Lung (tissue), 12 donors: Measurements from ENCODE around the gene CNIH3. TPM values are rescaled to one million over a fixed set of nuclear protein-coding genes. Genes with fewer than 3 reads are reported as not detected.

Experiments
- ATAC-seq: fragments of 200-7000 bp; cut with Tn5 transposase; one replicate; pipeline ENCODE4 v1.9.1; 2020; ENCODE audit warnings: moderate number of reproducible peaks; ENCODE audit not compliant: insufficient read depth, low FRiP score
- DNase-seq, 3 donors: peaks; one replicate each; pipeline ENCODE4 v3.0.0-alpha.2; 2013 to 2017
- H3K27ac ChIP-seq, 2 donors: one replicate each; pipeline ENCODE4 v1.5.1; 2013; ENCODE audit warnings: mild to moderate bottlenecking in 2 of 2, moderate library complexity in 2 of 2, control low read depth in 1 of 2, inconsistent platforms in 1 of 2, low read depth in 1 of 2, low read length in 1 of 2
- H3K27me3 ChIP-seq, 3 donors: one replicate each; pipeline ENCODE4 v1.5.1; 2013; ENCODE audit warnings: low read length in 2 of 3; ENCODE audit not compliant: control insufficient read depth in 3 of 3, insufficient read depth in 3 of 3
- H3K36me3 ChIP-seq, 4 donors: one replicate each; pipeline ENCODE4 v1.5.1; 2013; ENCODE audit warnings: low read length in 4 of 4, mild to moderate bottlenecking in 1 of 4, moderate library complexity in 1 of 4; ENCODE audit not compliant: control insufficient read depth in 4 of 4, insufficient read depth in 4 of 4
- H3K4me1 ChIP-seq, 5 donors: one replicate each; pipeline ENCODE4 v1.5.1; 2013; ENCODE audit warnings: low read length in 5 of 5, mild to moderate bottlenecking in 2 of 5, moderate library complexity in 1 of 5; ENCODE audit not compliant: control insufficient read depth in 5 of 5, insufficient read depth in 5 of 5
- H3K4me3 ChIP-seq: one replicate; pipeline ENCODE4 v1.5.1; 2013; ENCODE audit warnings: mild to moderate bottlenecking, control low read depth, moderate library complexity
- H3K9ac ChIP-seq, 2 donors: one replicate each; pipeline ENCODE4 v1.5.1; 2013; ENCODE audit warnings: low read length in 2 of 2, control low read depth in 1 of 2; ENCODE audit not compliant: insufficient read depth in 1 of 2
- H3K9me3 ChIP-seq, 4 donors: one replicate each; pipeline ENCODE4 v1.5.1; 2013; ENCODE audit warnings: low read length in 3 of 4, mild to moderate bottlenecking in 1 of 4, moderate library complexity in 1 of 4; ENCODE audit not compliant: control insufficient read depth in 4 of 4, insufficient read depth in 3 of 4
- WGBS, 2 donors: extraction: QIAGEN DNeasy Blood & Tissue Kit; methylation state at CpG; one replicate each; pipeline ENCODE4 v1.1.7; 2013; 5-methylcytosine and 5-hydroxymethylcytosine counted together
- polyA plus RNA-seq, 2 donors: library from polyadenylated mRNA; stranded (reverse); fragments of 200-250 nt; gene quantifications; one replicate each; pipeline ENCODE4 v1.2.1, GENCODE V29; 2013
- total RNA-seq, 2 donors: library from RNA; depleted of rRNA in 1 of 2; stranded (reverse); fragments of >200 nt in 1 of 2; gene quantifications; one replicate each; pipeline ENCODE4 v1.2.1, GENCODE V29; 2014 to 2021
- TF ChIP-seq, protein P1 (sequence below): IDR thresholded peaks from 2 replicates; pipeline ENCODE4 v1.5.1; 2012; ENCODE audit warnings: mild to moderate bottlenecking; ENCODE audit errors: control extremely low read depth, extremely low read depth
- donor health status: control.
- donor health status: control.
- donor health status: Bipolar disorder and iron deficiency.
- donor health status: healthy.
- donor health status: DM: yes; HTN: yes; CAD: no.

Gene CNIH3
- total and polyA plus RNA-seq, 4 donors, result 0.70 to 5.2 (median 2.9) TPM

DNA sequence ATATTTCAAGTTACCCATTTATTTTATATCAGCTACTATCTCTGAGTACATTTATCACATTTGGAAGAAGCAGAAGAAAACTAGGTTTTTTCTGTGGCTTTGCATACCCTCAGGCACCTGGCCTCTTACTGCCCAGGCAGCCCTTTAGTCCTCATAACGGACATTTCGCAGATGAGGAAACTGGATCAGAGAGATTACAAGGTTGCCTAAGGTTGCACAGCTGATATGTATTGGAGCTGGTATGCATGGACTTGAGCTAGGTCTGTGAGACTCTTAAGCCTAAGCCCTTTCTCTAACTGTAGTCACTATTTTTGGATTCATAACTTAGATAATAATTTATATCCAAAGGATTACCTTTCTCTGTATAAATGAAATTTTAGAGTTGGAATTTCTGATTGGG, 4.0 kb downstream of the CNIH3 start:
- TF ChIP-seq, protein P1, sequence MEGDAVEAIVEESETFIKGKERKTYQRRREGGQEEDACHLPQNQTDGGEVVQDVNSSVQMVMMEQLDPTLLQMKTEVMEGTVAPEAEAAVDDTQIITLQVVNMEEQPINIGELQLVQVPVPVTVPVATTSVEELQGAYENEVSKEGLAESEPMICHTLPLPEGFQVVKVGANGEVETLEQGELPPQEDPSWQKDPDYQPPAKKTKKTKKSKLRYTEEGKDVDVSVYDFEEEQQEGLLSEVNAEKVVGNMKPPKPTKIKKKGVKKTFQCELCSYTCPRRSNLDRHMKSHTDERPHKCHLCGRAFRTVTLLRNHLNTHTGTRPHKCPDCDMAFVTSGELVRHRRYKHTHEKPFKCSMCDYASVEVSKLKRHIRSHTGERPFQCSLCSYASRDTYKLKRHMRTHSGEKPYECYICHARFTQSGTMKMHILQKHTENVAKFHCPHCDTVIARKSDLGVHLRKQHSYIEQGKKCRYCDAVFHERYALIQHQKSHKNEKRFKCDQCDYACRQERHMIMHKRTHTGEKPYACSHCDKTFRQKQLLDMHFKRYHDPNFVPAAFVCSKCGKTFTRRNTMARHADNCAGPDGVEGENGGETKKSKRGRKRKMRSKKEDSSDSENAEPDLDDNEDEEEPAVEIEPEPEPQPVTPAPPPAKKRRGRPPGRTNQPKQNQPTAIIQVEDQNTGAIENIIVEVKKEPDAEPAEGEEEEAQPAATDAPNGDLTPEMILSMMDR, result no peak
- Histone ChIP-seq H3K36me3 (no peaks in the 10 kb centered on the region), H3K4me1 (peaks cover 0 to 21% (median 9%) of the 10 kb centered on the region in 5 donors), H3K9ac (no peak overlapping the region), H3K4me3 (no peak overlapping the region), H3K27me3 (peaks cover 23 to 57% (median 45%) of the 10 kb centered on the region in 3 donors), H3K9me3 (peaks cover 0 to 10% (median 0%) of the 10 kb centered on the region in 4 donors), H3K27ac (no peak overlapping the region)
- WGBS, 2 donors, result 63 to 68% methylated on average over 2 of the region's 2 CpGs
- ATAC-seq (no peak), DNase-seq (no peak)

DNA sequence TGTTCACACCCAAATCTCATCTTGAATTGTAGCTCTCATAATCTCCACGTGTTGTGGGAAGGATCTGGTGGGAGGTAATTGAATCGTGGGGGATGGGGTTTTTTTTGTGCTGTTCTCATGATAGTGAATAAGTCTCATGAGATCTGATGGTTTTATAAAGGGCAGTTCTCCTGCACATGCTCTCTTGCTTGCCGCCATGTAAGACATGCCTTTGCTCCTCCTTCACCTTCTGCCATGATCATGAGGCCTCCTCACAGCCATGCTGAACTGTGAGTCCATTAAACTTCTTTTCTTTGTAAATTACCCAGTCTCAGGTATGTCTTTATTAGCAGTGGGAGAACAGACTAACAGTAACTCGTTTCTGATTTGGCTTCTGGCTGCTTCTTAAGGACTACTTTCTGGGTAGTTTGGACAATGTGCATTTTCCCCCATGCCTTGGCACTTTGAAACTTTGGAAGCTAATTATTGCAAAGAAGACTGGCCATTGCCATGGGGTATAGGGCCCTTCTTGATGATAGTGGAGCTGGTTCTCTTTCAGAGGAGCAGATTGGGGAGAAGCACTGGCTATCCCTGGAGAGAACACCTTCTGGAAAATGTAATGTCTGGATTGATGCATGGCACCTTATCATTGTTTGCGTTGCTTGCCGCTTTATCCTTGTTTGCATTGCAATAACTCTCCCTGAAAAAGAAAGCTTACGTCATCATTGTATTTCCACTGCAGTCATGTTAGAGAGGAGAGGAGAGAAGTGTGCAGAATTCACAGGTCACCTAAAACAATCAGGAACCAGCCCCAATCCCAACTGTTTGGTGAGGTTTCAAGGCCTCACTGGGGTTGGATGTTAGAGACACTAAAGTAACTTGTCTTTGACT, 5.9 kb downstream of the CNIH3 start:
- peaks cover 11 to 40% (median 34%) of the 10 kb centered on the region in 3 donors for H3K27me3 ChIP-seq
- H3K9ac ChIP-seq, result no peak overlapping the region
- no peak for ATAC-seq
- TF ChIP-seq, protein P1, result no peak
- no peaks in the 10 kb centered on the region for H3K36me3 ChIP-seq
- no peak for DNase-seq
- peaks cover 0 to 9% (median 3%) of the 10 kb centered on the region in 5 donors for H3K4me1 ChIP-seq
- peaks cover 0 to 10% (median 0%) of the 10 kb centered on the region in 4 donors for H3K9me3 ChIP-seq
- H3K4me3 ChIP-seq, result no peak overlapping the region
- no peak overlapping the region for H3K27ac ChIP-seq
- WGBS, 2 donors, result 84 to 87% methylated on average over 7 of the region's 7 CpGs

DNA sequence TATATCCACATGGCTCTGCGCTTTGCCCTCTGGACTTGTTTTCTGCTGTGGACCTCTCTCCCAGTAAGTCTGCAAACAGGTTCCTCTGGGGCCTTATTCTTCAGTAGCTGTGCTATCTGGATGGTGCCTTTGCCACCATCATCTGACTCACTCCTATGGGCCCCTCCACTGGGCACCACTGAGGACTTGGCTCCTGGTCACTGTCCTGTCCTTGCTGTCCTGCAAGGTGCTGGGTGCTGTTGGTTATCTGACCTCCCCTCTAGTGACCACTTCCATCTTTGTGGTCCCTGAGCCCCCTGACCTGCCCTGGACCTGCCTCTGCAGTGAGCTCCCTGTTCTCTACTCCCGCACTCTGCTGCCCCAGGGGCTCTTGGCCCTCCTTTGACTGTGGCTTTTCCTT, 6.7 kb downstream of the CNIH3 start:
- no peaks in the 10 kb centered on the region for H3K36me3 ChIP-seq
- TF ChIP-seq, protein P1, result no peak
- H3K27me3 ChIP-seq, result peaks cover 4 to 32% (median 28%) of the 10 kb centered on the region in 3 donors
- 95 to 100% methylated on average over 2 of the region's 2 CpGs for WGBS, 2 donors
- H3K9ac ChIP-seq, result no peak overlapping the region
- DNase-seq, result no peak
- H3K4me3 ChIP-seq, result no peak overlapping the region
- no peak overlapping the region for H3K27ac ChIP-seq
- peaks cover 0 to 6% (median 0%) of the 10 kb centered on the region in 4 donors for H3K9me3 ChIP-seq
- ATAC-seq, result no peak
- peaks cover 0 to 6% (median 0%) of the 10 kb centered on the region in 5 donors for H3K4me1 ChIP-seq
